Panc1 (cell line): ENCODE data around the gene FMOD. TPM values are rescaled to one million over a fixed set of nuclear protein-coding genes. Genes with fewer than 3 reads are reported as not detected.

Experiments
- ATAC-seq: fragments of 200-7000 bp; cut with Tn5 transposase; 2 replicates; pipeline ENCODE4 v1.9.1; 2020; ENCODE audit warnings: mild to moderate bottlenecking, moderate library complexity
- BruUV-seq: library from RNA; stranded (reverse); fragments of 400-500 nt; replicated peaks from 2 replicates; lab custom pipeline; 2021; lab: Mats Ljungman, UMichigan
- CTCF ChIA-PET: fragments of 300-600 bp; sonication (Branson Sonifier 250); formaldehyde crosslinking; loops from one replicate; lab custom pipeline; 2022; ENCODE audit warnings: antibody characterized with exemption; lab: Charles Lee
- POLR2A ChIA-PET: fragments of 300-600 bp; sonication (Branson Sonifier 250); formaldehyde crosslinking; loops from one replicate; lab custom pipeline; 2022; ENCODE audit warnings: antibody characterized with exemption; lab: Charles Lee
- DNase-seq: peaks from one replicate; pipeline ENCODE4 v3.0.0-alpha.2; 2010; ENCODE audit warnings: low read depth, low spot score
- H3K27ac ChIP-seq: 2 replicates; pipeline ENCODE4 v1.5.1; 2011; ENCODE audit warnings: mild to moderate bottlenecking, low read length, inconsistent platforms
- H3K27me3 ChIP-seq: fragments of 200-500 bp; sonication (Bioruptor generic); 2 replicates; pipeline ENCODE4 v1.6.0; 2014; ENCODE audit warnings: low read length, inconsistent platforms; ENCODE audit not compliant: control insufficient read depth, insufficient read depth
- H3K36me3 ChIP-seq: fragments of 200-500 bp; sonication (Bioruptor generic); 2 replicates; pipeline ENCODE4 v1.5.1; 2014; ENCODE audit warnings: inconsistent platforms, mild to moderate bottlenecking, low read length, moderate library complexity; ENCODE audit not compliant: control insufficient read depth, insufficient read depth
- H3K4me1 ChIP-seq: 2 replicates; pipeline ENCODE4 v1.5.1; 2011; ENCODE audit warnings: inconsistent platforms, mild to moderate bottlenecking, low read length, moderate library complexity; ENCODE audit not compliant: control insufficient read depth, insufficient read depth
- H3K4me3 ChIP-seq, 2 experiments: 2 replicates each; pipeline ENCODE4 v1.5.1; 2011 to 2012; ENCODE audit warnings: low read depth in 2 of 2, low read length in 2 of 2, mild to moderate bottlenecking in 2 of 2, inconsistent platforms in 1 of 2, moderate library complexity in 1 of 2
- H3K9me3 ChIP-seq: fragments of 200-500 bp; sonication (Bioruptor generic); 2 replicates; pipeline ENCODE4 v1.5.1; 2014; ENCODE audit warnings: low read depth, mild to moderate bottlenecking, inconsistent platforms, low read length, moderate library complexity; ENCODE audit not compliant: control insufficient read depth, insufficient read depth
- POLR2AphosphoS5 ChIP-seq: IDR thresholded peaks from 2 replicates; pipeline ENCODE4 v1.6.1; 2012; ENCODE audit warnings: mild to moderate bottlenecking, low read depth, low read length, moderate library complexity
- SIN3A ChIP-seq: IDR thresholded peaks from 2 replicates; pipeline ENCODE4 v1.6.1; 2012; ENCODE audit warnings: low read depth, mild to moderate bottlenecking, low read length, moderate library complexity, borderline replicate concordance; ENCODE audit not compliant: insufficient read depth
- TCF7L2 ChIP-seq: IDR thresholded peaks from 2 replicates; pipeline ENCODE4 v1.6.1; 2011; ENCODE audit warnings: mild to moderate bottlenecking, low read depth, low read length, inconsistent platforms
- in situ Hi-C: cut with HindIII; loops from 2 replicates; pipeline ENCODE4 v1.10.0; 2016; ENCODE audit warnings: low sequenced_read_pairs, low pct_unique_long_range_greater_than_20kb
- intact Hi-C: fragments of 100-400 bp; cut with micrococcal nuclease; formaldehyde crosslinking; loops from one replicate; pipeline ENCODE4 v1.10.0; 2022; ENCODE audit not compliant: unreplicated experiment
- total RNA-seq: library from RNA; stranded (reverse); gene quantifications from one replicate; pipeline ENCODE4 v1.2.1, GENCODE V29; 2021; ENCODE audit not compliant: unreplicated experiment
- TF ChIP-seq, protein P1 (sequence below): fragments of 450-650 bp; IDR thresholded peaks from 2 replicates; pipeline ENCODE4 v1.5.1; 2017; ENCODE audit warnings: mild to moderate bottlenecking
- TF ChIP-seq, protein P2 (sequence below), 2 experiments: IDR thresholded peaks; 2 replicates each; pipeline ENCODE4 v1.6.1; 2011 to 2012; ENCODE audit warnings: low read depth in 2 of 2, control low read depth in 1 of 2, low read length in 1 of 2, mild to moderate bottlenecking in 1 of 2, moderate library complexity in 1 of 2; ENCODE audit not compliant: insufficient read depth in 1 of 2

Gene FMOD
- total RNA-seq, 1 experiment from 2014 or later, result not detected

DNA sequence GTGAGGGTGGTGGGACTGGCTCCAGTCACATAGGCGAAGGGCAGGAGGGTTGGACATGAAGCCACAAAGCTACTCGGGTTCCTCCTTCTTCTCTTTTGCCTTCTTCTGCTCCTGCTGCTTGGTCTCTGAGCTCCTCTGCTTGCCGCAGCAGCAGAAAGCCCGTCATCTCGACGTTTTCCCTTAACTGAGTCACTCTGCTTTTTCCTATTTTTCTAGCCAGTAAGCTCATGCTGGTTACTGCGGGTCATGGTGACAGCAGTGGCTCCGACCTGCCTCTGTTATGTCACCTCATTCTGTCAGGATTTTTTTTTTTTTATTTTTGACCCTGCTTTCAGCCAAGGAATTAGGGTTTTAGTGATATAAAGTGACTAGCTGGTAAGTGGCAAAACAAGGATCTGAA is 2.6 kb upstream of the FMOD start:
- peaks cover 26% of the 10 kb centered on the region for H3K27me3 ChIP-seq
- DNase-seq (no peak), ATAC-seq (no peak)
- no peaks in the 10 kb centered on the region for H3K9me3 ChIP-seq
- CTCF ChIA-PET, result interaction anchor here (0.6 kb wide), 1 partner anchor 27 kb away, joined by 3 read pairs; no protein-coding TSS in a partner anchor
- H3K36me3 ChIP-seq, result no peaks in the 10 kb centered on the region
- H3K27ac ChIP-seq, result no peak overlapping the region
- in situ Hi-C loops, result no loop called here
- POLR2A ChIA-PET, result no interaction called here
- no TSS peak for BruUV-seq
- no peak for TF ChIP-seq TCF7L2
- TF ChIP-seq POLR2AphosphoS5, result no peak
- no peak for TF ChIP-seq SIN3A
- TF ChIP-seq, protein P1, sequence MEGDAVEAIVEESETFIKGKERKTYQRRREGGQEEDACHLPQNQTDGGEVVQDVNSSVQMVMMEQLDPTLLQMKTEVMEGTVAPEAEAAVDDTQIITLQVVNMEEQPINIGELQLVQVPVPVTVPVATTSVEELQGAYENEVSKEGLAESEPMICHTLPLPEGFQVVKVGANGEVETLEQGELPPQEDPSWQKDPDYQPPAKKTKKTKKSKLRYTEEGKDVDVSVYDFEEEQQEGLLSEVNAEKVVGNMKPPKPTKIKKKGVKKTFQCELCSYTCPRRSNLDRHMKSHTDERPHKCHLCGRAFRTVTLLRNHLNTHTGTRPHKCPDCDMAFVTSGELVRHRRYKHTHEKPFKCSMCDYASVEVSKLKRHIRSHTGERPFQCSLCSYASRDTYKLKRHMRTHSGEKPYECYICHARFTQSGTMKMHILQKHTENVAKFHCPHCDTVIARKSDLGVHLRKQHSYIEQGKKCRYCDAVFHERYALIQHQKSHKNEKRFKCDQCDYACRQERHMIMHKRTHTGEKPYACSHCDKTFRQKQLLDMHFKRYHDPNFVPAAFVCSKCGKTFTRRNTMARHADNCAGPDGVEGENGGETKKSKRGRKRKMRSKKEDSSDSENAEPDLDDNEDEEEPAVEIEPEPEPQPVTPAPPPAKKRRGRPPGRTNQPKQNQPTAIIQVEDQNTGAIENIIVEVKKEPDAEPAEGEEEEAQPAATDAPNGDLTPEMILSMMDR, result no peak
- TF ChIP-seq, protein P2, sequence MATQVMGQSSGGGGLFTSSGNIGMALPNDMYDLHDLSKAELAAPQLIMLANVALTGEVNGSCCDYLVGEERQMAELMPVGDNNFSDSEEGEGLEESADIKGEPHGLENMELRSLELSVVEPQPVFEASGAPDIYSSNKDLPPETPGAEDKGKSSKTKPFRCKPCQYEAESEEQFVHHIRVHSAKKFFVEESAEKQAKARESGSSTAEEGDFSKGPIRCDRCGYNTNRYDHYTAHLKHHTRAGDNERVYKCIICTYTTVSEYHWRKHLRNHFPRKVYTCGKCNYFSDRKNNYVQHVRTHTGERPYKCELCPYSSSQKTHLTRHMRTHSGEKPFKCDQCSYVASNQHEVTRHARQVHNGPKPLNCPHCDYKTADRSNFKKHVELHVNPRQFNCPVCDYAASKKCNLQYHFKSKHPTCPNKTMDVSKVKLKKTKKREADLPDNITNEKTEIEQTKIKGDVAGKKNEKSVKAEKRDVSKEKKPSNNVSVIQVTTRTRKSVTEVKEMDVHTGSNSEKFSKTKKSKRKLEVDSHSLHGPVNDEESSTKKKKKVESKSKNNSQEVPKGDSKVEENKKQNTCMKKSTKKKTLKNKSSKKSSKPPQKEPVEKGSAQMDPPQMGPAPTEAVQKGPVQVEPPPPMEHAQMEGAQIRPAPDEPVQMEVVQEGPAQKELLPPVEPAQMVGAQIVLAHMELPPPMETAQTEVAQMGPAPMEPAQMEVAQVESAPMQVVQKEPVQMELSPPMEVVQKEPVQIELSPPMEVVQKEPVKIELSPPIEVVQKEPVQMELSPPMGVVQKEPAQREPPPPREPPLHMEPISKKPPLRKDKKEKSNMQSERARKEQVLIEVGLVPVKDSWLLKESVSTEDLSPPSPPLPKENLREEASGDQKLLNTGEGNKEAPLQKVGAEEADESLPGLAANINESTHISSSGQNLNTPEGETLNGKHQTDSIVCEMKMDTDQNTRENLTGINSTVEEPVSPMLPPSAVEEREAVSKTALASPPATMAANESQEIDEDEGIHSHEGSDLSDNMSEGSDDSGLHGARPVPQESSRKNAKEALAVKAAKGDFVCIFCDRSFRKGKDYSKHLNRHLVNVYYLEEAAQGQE (IDR thresholded peaks at IDR 0.05; ENCODE audit: insufficient read depth in 1 of 2, low read depth in 2 of 2, low read length in 1 of 2), result no peak
- H3K4me3 ChIP-seq, result no peak overlapping the region
- intact Hi-C loops, result no loop called here
- no peaks in the 10 kb centered on the region for H3K4me1 ChIP-seq

DNA sequence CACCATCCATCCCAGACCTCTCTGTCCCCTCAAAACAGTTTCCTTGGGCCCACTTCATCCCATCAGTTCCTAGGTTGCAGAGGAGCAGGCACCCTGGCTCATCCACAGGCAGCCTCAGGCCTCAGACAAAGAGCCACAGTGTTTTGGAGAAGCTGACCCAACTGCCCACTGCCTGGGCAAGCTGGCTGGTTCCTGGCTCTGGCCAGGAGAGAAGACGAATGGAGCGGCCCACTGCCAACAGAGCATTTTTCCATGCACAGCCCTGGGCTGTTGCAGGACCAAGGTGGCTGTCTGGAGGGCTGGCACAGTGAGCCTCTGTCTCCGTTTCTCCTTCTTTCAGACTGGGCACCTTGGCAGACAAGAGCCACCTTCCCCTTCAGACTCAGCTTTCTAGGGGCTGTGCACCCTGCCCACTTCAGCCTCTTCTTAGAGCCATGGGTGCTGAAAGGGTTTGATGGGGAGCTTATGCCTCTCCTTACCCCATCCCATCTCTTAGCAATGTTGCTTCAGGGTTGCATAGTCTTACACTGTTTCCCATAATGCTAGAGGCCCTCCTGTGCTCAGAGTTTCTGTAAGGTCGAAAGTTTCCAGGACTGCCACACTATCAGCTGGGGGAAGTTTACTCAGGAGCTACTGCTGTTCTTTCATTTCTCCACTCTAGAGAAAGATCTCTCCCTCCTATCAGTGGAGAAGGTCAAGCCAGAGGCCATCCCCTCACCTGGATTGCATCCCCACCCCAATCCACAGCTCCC is 973 bp downstream of the FMOD start:
- Histone ChIP-seq H3K4me1 (no peaks in the 10 kb centered on the region), H3K27ac (no peak overlapping the region), H3K9me3 (no peaks in the 10 kb centered on the region), H3K27me3 (peaks cover 25% of the 10 kb centered on the region), H3K4me3 (no peak overlapping the region), H3K36me3 (no peaks in the 10 kb centered on the region)
- in situ Hi-C loops (no loop called here), intact Hi-C loops (no loop called here)
- BruUV-seq, result no TSS peak
- TF ChIP-seq, protein P2 (IDR thresholded peaks at IDR 0.05; ENCODE audit: insufficient read depth in 1 of 2, low read depth in 2 of 2, low read length in 1 of 2), result no peak
- TF ChIP-seq POLR2AphosphoS5, result no peak
- TF ChIP-seq, protein P1, result no peak
- no peak for TF ChIP-seq SIN3A
- no peak for TF ChIP-seq TCF7L2
- ChIA-PET CTCF (no interaction called here), POLR2A (no interaction called here)
- no peak for ATAC-seq
- DNase-seq, result no peak
